SK-N-SH (cell line): ENCODE measurements around the gene SDK1. TPM values are rescaled to one million over a fixed set of nuclear protein-coding genes. Genes with fewer than 3 reads are reported as not detected.

ENCODE experiments used
- CTCF ChIA-PET: fragments of 300-600, 350-600 bp; formaldehyde crosslinking; extraction: SDS; loops from one replicate; lab custom pipeline; 2021; lab: Yijun Ruan, JAX
- POLR2A ChIA-PET: fragments of 350-600 bp; sonication (Branson Sonifier 250); formaldehyde crosslinking; extraction: SDS; loops from one replicate; lab custom pipeline; 2020; ENCODE audit warnings: antibody characterized with exemption, inconsistent platforms; lab: Yijun Ruan, JAX
- DNase-seq: peaks from one replicate; pipeline ENCODE4 v3.0.0; 2012
- H2AFZ ChIP-seq: fragments of 200-600 bp; sonication (generic); 2 replicates; pipeline ENCODE4 v1.8.1; 2016; ENCODE audit warnings: antibody characterized with exemption, mild to moderate bottlenecking, low read depth
- H3F3A ChIP-seq: fragments of 200-600 bp; sonication (generic); replicated peaks from 2 replicates; pipeline ENCODE3; 2016; ENCODE audit warnings: antibody characterized with exemption, mild to moderate bottlenecking; ENCODE audit not compliant: insufficient read depth
- H3K27ac ChIP-seq, 2 experiments: fragments of 200-500 bp in 1 of 2; fragments of 200-600 bp in 1 of 2; sonication (Bioruptor generic) in 1 of 2; sonication (generic), shearing (Covaris generic) in 1 of 2; 2 replicates each; pipeline versions ENCODE4 v1.5.1 to v1.6.1; 2014 to 2016; ENCODE audit warnings: low read depth in 2 of 2, inconsistent platforms in 1 of 2, low read length in 1 of 2, mild to moderate bottlenecking in 1 of 2, mixed read lengths in 1 of 2
- H3K27me3 ChIP-seq: fragments of 200-600 bp; sonication (generic), shearing (Covaris generic); 2 replicates; pipeline ENCODE4 v1.6.1; 2016; ENCODE audit warnings: mixed run types; ENCODE audit not compliant: insufficient read depth
- H3K36me3 ChIP-seq, 2 experiments: fragments of 200-500 bp in 1 of 2; fragments of 200-600 bp in 1 of 2; sonication (Bioruptor generic) in 1 of 2; sonication (generic) in 1 of 2; replicated peaks in 1 of 2; 2 replicates each; pipeline versions ENCODE3 to v1.5.1; 2014 to 2016; ENCODE audit warnings: low read length in 1 of 2, mild to moderate bottlenecking in 1 of 2; ENCODE audit not compliant: insufficient read depth in 2 of 2, control insufficient read depth in 1 of 2
- H3K4me1 ChIP-seq, 2 experiments: fragments of 200-500 bp in 1 of 2; fragments of 200-600 bp in 1 of 2; sonication (Bioruptor generic) in 1 of 2; sonication (generic), shearing (Covaris generic) in 1 of 2; 2 replicates each; pipeline versions ENCODE4 v1.5.1 to v1.6.1; 2014 to 2016; ENCODE audit warnings: low read depth in 1 of 2, low read length in 1 of 2, mixed run types in 1 of 2; ENCODE audit not compliant: insufficient read depth in 2 of 2, control insufficient read depth in 1 of 2
- H3K4me2 ChIP-seq: fragments of 200-600 bp; sonication (generic), shearing (Covaris generic); 2 replicates; pipeline ENCODE4 v1.6.1; 2017; ENCODE audit warnings: mixed run types
- H3K4me3 ChIP-seq, 2 experiments: fragments of 200-500 bp in 1 of 2; fragments of 200-600 bp in 1 of 2; sonication (Bioruptor generic) in 1 of 2; sonication (generic), shearing (Covaris generic) in 1 of 2; 2 replicates each; pipeline versions ENCODE4 v1.5.1 to v1.8.1; 2014 to 2016; ENCODE audit warnings: low read depth in 2 of 2, inconsistent platforms in 1 of 2, low read length in 1 of 2, mild to moderate bottlenecking in 1 of 2, mixed read lengths in 1 of 2, moderate library complexity in 1 of 2
- H3K79me2 ChIP-seq: fragments of 200-600 bp; sonication (generic); 2 replicates; pipeline ENCODE4 v1.8.1; 2017; ENCODE audit warnings: mild to moderate bottlenecking; ENCODE audit not compliant: insufficient read depth
- H3K9ac ChIP-seq: fragments of 200-600 bp; sonication (generic); 2 replicates; pipeline ENCODE4 v1.6.1; 2017; ENCODE audit warnings: mixed run types
- H3K9me2 ChIP-seq: fragments of 200-600 bp; sonication (generic); 2 replicates; pipeline ENCODE4 v1.6.1; 2017; ENCODE audit warnings: mixed run types
- H3K9me3 ChIP-seq: fragments of 200-600 bp; sonication (generic); 2 replicates; pipeline ENCODE4 v1.6.1; 2017; ENCODE audit warnings: mixed run types, mild to moderate bottlenecking, moderate library complexity
- H4K20me1 ChIP-seq: fragments of 200-600 bp; sonication (generic); 2 replicates; pipeline ENCODE4 v1.6.1; 2017; ENCODE audit warnings: mild to moderate bottlenecking, mixed run types; ENCODE audit not compliant: insufficient read depth
- CHD2 ChIP-seq: fragments of 150-350 bp; IDR thresholded peaks from 2 replicates; pipeline ENCODE4 v1.6.1; 2018; ENCODE audit warnings: low read length; ENCODE audit not compliant: partially characterized antibody
- ELF1 ChIP-seq: IDR thresholded peaks from 2 replicates; pipeline ENCODE4 v1.4.0; 2012
- EP300 ChIP-seq, 2 experiments: IDR thresholded peaks; 2 replicates each; pipeline versions ENCODE4 v1.4.0 to v1.6.1; 2012; ENCODE audit warnings: borderline replicate concordance in 1 of 2, low read depth in 1 of 2, low read length in 1 of 2
- EZH2phosphoT487 ChIP-seq: fragments of 200-600 bp; sonication (generic); IDR thresholded peaks from 2 replicates; pipeline ENCODE4 v1.6.1; 2017; ENCODE audit warnings: low read depth, mixed run types, mild to moderate bottlenecking, antibody characterized with exemption, moderate library complexity, borderline replicate concordance
- FOSL2 ChIP-seq: IDR thresholded peaks from 2 replicates; pipeline ENCODE4 v1.4.0; 2012; ENCODE audit warnings: low read depth, mild to moderate bottlenecking, moderate library complexity, borderline replicate concordance
- FOXJ3 ChIP-seq: sonication (generic); formaldehyde crosslinking; IDR thresholded peaks from 2 replicates; pipeline ENCODE4 v1.5.1; 2020; ENCODE audit warnings: mild to moderate bottlenecking, missing genetic modification reagents
- GABPA ChIP-seq: IDR thresholded peaks from 2 replicates; pipeline ENCODE4 v1.4.0; 2012; ENCODE audit warnings: low read depth, mild to moderate bottlenecking
- GATA2 ChIP-seq: sonication (generic); formaldehyde crosslinking; IDR thresholded peaks from 2 replicates; pipeline ENCODE4 v1.5.0; 2020; ENCODE audit warnings: mild to moderate bottlenecking, missing genetic modification reagents
- IRF3 ChIP-seq: fragments of 150-350 bp; IDR thresholded peaks from 2 replicates; pipeline ENCODE4 v1.6.1; 2016; ENCODE audit warnings: mild to moderate bottlenecking, low read depth, low read length
- MAX ChIP-seq: IDR thresholded peaks from 2 replicates; pipeline ENCODE4 v1.4.0; 2012; ENCODE audit warnings: low read depth
- MEF2A ChIP-seq: IDR thresholded peaks from 2 replicates; pipeline ENCODE4 v1.4.0; 2012; ENCODE audit warnings: low read depth, borderline replicate concordance
- POLR2AphosphoS5 ChIP-seq: IDR thresholded peaks from 2 replicates; pipeline ENCODE4 v1.6.1; 2012; ENCODE audit warnings: low read depth, low read length
- RCOR1 ChIP-seq: fragments of 150-350 bp; IDR thresholded peaks from 2 replicates; pipeline ENCODE4 v1.6.1; 2017; ENCODE audit warnings: antibody characterized with exemption, low read length
- REST ChIP-seq: IDR thresholded peaks from 2 replicates; pipeline ENCODE4 v1.6.1; 2012; ENCODE audit warnings: mild to moderate bottlenecking, low read depth, low read length, moderate library complexity
- RFX5 ChIP-seq: IDR thresholded peaks from 2 replicates; pipeline ENCODE4 v1.6.1; 2012; ENCODE audit warnings: mild to moderate bottlenecking, improper control_type of control experiment, low read length
- SMC3 ChIP-seq: IDR thresholded peaks from 2 replicates; pipeline ENCODE4 v1.6.1; 2012; ENCODE audit warnings: low read depth, low read length, improper control_type of control experiment
- TCF12 ChIP-seq: IDR thresholded peaks from 2 replicates; pipeline ENCODE4 v1.4.0; 2012
- USF2 ChIP-seq: fragments of 150-350 bp; IDR thresholded peaks from 2 replicates; pipeline ENCODE4 v1.6.1; 2017; ENCODE audit warnings: antibody characterized with exemption, low read length, low read depth, borderline replicate concordance
- WGBS: methylation state at CpG from one replicate; pipeline ENCODE4 v1.1.6; 2017; ENCODE audit warnings: low lambda C conversion rate; 5-methylcytosine and 5-hydroxymethylcytosine counted together
- polyA plus RNA-seq, 3 experiments: library from polyadenylated mRNA; depleted of rRNA; stranded (reverse); fragments of >200 nt; gene quantifications; 2 replicates each; pipeline ENCODE4 v1.2.3, GENCODE V29; 2012

SDK1 gene
- polyA plus RNA-seq, 1 of the 3 experiments (the other 2 are of a cell fraction): 1.2 TPM

GRCh38 chr7:3272691-3273141 is 28.3 kb upstream of the SDK1 start:
- Histone ChIP-seq H2AFZ (no peak overlapping the region), H3K27me3 (no peaks in the 10 kb centered on the region), H3K9me3 (no peaks in the 10 kb centered on the region), H3K9me2 (no peaks in the 10 kb centered on the region), H3K79me2 (no peaks in the 10 kb centered on the region), H3K36me3 (no peaks in the 10 kb centered on the region), H4K20me1 (no peaks in the 10 kb centered on the region), H3K9ac (no peak overlapping the region), H3F3A (no peaks in the 10 kb centered on the region), H3K4me3 (no peak overlapping the region), H3K4me1 (peaks cover 0 to 5% of the 10 kb centered on the region in 2 experiments; a peak in 1 of 4 replicates), H3K27ac (no peak overlapping the region), H3K4me2 (no peak overlapping the region)
- TF ChIP-seq FOSL2 (no peak), GABPA (no peak), SMC3 (no peak), CHD2 (no peak), RFX5 (no peak), GATA2 (CRISPR knock-in tag) (no peak), FOXJ3 (CRISPR knock-in tag) (no peak), USF2 (no peak), EZH2phosphoT487 (no peak), POLR2AphosphoS5 (no peak), ELF1 (no peak), IRF3 (no peak), REST (no peak), MAX (no peak), TCF12 (no peak), MEF2A (no peak), RCOR1 (no peak), EP300 (IDR thresholded peaks at IDR 0.05; ENCODE audit: borderline replicate concordance in 1 of 2, low read depth in 1 of 2, low read length in 1 of 2) (no peak)
- no peak for DNase-seq
- ChIA-PET POLR2A (interaction anchor here (1.4 kb wide), 1 partner anchor 27 kb away, joined by 5 read pairs; no protein-coding TSS in a partner anchor), CTCF (interaction anchor here (0.8 to 3.3 kb wide), 7 partner anchors 8 to 386 kb away, joined by 3 to 13 read pairs (median 5); partner anchors contain the start of gene SDK1)
- 11% methylated on average over 2 of the region's 2 CpGs for WGBS
